EL (cell line): ENCODE results near the gene PSEN2.

Experiments used
- DNase-seq: peaks from one replicate; pipeline ENCODE4 v3.0.0-alpha.2; 2016

The PSEN2 gene

DNA sequence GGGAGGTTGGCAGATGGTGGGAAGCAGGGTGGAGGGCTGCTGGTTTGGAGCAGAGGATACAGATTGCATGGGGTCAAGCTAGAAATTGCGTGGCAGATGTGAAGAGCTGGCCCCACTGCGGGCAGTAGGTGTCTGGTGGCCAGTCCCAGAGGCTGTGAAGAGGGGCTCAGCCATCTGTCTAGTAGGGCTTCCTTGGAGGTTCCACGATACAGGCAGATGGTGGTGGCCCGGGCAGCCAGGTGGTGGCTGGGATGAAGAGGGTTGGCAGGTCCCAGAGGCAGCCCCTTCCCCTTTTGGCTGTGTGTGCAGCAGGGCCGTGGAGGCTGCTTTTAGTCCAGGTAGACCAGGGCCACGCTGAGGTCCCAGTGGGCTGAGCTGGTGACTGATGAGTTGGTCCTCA is 16.6 kb downstream of the PSEN2 start:
- no peak for DNase-seq

GRCh38 chr1:226888021-226888420 is 17.6 kb downstream of the PSEN2 start:
- no peak for DNase-seq

- DNase-seq = no peak
Measured at GRCh38 chr1:226888816-226889215, 18.4 kb downstream of the PSEN2 start.

DNA sequence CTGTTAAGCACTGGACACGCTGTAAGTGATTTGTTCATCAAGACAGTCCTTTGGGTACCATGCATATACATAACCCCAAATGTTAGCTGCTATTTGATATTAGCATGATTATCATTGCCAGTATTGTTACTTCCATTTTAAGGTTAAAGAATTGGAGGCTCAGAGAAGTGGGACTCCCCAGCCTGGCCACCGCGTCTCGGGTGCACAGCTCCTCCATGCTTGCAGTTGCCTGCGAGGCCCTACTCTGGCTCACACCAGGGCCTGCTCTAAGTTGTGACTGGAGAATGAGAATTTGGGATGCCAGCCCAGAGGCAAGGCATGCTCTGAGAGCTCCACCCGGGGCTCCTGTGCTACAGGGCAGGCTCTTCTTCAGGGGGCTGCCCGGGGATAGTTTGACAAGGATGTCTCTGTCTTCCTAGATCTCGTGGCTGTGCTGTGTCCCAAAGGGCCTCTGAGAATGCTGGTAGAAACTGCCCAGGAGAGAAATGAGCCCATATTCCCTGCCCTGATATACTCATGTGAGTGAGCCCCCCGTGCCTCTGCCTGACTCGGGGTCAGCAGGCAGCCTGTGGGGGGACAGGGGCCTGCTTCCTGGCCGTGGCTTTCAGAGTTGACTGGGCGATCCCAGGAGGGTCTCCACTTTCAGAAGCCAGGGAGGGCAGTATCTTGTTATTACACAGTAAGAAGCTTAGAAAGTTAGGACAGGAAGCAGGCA is 19.4 kb downstream of the PSEN2 start:
- no peak for DNase-seq

DNA sequence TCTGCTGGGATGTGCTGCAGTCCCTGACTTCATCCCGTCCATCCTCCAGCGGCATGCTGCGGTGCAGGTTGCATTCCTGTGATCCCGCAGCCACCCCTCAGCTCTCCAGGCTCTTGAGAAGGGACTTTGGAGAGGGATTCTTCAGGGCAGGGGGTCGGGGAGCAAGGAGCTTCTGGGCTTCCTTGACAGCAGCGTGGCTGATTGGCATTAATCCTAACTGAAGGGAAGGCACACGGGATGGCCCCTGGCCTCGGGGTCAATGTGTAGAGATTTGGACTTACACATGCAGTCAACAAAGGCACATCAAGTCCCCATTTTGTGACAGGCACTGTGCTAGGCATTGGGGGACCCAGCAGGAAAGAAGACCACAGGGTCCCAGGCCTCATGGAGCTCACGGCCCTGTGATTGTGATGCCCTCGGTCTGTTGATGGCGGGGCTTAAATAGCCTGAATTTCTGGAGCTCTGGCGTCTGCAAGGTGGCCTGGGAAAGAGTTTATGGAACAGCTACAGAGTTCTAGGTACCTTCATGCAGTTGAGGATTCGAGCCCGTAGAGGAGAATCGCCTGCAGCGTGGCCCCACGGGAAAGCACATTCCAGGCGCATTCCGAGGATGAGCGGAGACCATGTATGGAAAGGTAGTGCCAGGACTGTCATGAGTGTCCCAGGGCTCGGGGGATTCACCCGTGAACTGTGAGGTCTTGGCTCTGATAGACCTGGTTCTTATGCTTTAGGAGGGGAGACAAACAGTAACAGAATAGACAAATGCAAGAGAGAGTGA is 20.1 kb downstream of the PSEN2 start:
- DNase-seq = no peak

- no peak for DNase-seq
Measured at GRCh38 chr1:226891346-226891745, 20.9 kb downstream of the PSEN2 start.

GRCh38 chr1:226891846-226892523 is 21.6 kb downstream of the PSEN2 start:
- DNase-seq = peak; percentile 43

GRCh38 chr1:226892524-226892875 is 22.1 kb downstream of the PSEN2 start:
- DNase-seq = no peak

GRCh38 chr1:226893936-226894335 is 23.5 kb downstream of the PSEN2 start:
- DNase-seq = no peak

DNA sequence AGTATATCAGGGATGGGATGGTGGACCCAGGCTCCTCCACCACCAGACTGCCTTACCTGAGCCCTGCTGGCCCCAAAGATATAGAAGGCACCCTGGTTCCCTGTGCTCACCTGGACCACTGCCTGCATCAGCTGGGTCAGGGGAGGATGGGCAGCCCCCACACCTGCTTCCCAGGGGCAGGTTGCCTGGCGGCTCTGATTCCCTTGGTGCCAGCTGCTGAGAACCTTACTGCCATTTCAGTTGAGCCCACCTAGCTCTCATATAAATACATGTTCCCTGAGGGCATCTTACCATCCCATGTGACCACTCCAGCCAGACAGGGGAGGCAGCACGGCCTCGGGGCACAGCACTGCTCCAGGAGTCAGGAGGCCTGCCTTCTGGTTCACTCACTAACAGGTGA is 24.4 kb downstream of the PSEN2 start:
- DNase-seq = no peak

DNA sequence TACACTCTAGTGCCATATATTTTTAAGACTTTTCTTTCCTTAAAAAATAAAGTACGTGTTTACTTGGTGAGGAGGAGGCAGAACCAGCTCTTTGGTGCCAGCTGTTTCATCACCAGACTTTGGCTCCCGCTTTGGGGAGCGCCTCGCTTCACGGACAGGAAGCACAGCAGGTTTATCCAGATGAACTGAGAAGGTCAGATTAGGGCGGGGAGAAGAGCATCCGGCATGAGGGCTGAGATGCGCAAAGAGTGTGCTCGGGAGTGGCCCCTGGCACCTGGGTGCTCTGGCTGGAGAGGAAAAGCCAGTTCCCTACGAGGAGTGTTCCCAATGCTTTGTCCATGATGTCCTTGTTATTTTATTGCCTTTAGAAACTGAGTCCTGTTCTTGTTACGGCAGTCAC is 25.2 kb downstream of the PSEN2 start:
- no peak for DNase-seq

DNA sequence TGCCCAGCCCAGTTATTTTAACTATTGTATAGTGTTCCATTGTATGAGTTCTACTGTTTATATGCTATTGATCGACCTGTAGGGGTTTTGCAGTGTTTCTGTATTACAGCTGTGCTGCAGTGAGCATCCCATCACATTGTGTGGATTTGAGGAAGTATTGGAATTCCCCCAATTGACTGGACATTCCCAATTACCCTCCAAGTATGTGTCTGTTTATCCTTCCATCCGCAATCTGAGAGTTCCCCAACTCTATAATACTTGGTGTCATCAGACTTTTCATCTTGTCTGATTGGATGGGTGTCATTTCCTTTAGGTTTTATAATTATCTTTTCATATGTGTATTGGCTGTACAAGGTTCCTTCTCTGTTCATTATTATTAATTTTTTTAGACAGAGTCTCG is 27.8 kb downstream of the PSEN2 start:
- no peak for DNase-seq

DNA sequence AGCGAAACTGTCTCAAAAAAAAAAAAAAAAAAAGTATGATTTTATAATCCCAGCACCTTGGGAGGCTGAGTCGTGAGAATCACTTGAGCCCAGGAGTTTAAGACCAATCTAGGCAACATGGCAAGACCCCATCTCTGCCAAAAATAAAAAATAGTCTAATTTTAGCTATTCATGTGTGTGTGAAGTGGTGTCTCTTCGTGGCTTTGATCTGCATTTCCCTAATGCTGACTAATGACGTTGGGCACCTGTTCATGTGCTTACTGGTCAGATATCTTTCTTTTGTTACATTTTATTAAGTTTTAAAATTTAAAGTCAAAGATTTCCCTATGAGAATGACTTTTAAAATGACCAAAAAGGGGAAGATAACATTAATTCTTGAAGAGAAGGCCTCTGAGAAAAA is 31.0 kb downstream of the PSEN2 start:
- DNase-seq = no peak

- no peak for DNase-seq
Measured at GRCh38 chr1:226902601-226903000, 32.2 kb downstream of the PSEN2 start.

GRCh38 chr1:226903819-226904716 is 33.7 kb downstream of the PSEN2 start:
- peak; percentile 59 for DNase-seq

DNA sequence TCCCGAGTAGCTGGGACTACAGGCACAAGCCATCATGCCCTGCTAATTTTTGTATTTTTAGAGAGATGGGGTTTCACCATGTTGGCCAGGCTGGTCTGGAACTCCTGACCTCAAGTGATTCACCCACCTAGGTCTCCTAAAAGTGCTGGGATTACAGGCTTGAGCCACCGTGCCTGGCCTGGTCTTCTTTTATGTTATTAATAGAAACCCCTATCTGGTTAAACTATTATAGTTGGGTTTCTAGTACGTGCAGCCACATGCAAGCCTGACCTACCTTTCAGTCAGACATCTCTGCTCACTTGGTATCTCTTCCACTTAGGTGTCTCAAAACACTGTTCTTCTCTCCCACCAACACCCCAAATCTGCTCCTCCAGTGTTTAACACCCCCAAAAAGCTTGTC is 34.4 kb downstream of the PSEN2 start:
- no peak for DNase-seq

DNA sequence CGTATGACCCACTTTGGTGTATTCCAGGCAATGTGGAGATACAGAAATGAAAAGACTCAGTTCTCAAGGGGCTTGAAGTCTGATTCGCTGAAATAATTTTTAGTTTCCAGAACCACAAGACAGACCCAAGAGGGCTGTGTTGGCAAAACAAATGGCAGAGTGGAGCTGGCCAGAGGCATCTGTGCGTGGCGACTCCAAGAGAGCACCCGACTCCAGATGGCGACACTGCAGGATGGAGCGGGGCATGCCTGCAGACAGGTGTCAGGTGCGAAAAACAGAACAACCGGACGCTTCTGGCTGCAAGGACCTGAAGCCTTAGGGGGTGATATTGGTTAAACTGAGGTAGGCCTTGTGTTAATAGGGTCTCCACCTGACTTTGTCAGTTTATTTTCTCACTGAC is 38.0 kb downstream of the PSEN2 start:
- no peak for DNase-seq

DNA sequence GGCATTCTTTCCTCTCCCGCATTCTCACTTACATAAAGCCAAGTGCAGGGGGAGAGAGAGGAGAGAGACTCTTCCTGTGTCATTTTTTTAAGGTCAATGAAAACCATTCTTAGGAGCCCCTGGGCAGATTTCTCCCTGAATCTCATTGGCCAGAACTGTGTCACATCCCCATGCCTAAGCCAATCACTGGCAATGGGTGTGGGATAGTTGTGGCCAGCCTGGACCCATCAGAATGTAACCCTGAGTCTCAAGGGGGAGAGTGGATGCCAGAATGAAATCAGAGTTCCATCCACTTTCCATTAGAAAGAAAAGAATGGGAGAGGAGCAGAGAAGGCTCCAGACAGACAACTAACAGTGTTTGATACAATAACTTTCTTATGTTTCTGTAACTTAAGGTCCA is 38.5 kb downstream of the PSEN2 start:
- DNase-seq = no peak

GRCh38 chr1:226912587-226913176 is 42.3 kb downstream of the PSEN2 start:
- no peak for DNase-seq

DNA sequence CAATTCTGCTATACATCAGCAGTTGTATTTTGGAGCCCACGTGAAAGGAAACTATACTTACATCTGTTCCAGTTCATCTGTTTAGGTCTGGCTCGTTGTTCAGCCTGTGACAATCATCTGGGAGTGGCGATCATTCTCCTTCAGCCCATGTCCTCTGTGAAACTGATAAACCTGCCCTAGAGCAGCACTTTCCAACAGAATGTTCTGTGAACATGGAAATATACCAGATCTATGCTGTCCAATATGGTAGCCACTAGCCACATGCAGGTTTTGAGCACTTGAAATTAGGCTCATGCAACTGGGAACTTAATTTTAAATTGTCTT is 45.2 kb downstream of the PSEN2 start:
- DNase-seq = no peak

- no peak for DNase-seq
Measured at GRCh38 chr1:226916497-226916896, 46.1 kb downstream of the PSEN2 start.

GRCh38 chr1:226919587-226919986 is 49.2 kb downstream of the PSEN2 start:
- DNase-seq = no peak

- no peak for DNase-seq
Measured at GRCh38 chr1:226919995-226920394, 49.6 kb downstream of the PSEN2 start.
